OCI-LY1 (cell line): ENCODE data around the gene KLF15.

ENCODE experiments used
- H2AFZ ChIP-seq: fragments of 200-600 bp; sonication (generic), shearing (Covaris generic); 2 replicates; pipeline ENCODE4 v1.6.0; 2014; ENCODE audit warnings: antibody characterized with exemption, mild to moderate bottlenecking, low read length
- H3F3A ChIP-seq: fragments of 200-600 bp; sonication (generic), shearing (Covaris generic); 2 replicates; pipeline ENCODE4 v1.6.0; 2014; ENCODE audit warnings: mild to moderate bottlenecking, antibody characterized with exemption, low read length, moderate library complexity; ENCODE audit not compliant: insufficient read depth
- H3K27ac ChIP-seq: fragments of 200-600 bp; sonication (generic); 2 replicates; pipeline ENCODE4 v1.5.1; 2014; ENCODE audit warnings: low read length, mixed run types, mild to moderate bottlenecking, low read depth; ENCODE audit not compliant: poor library complexity, severe bottlenecking
- H3K27me3 ChIP-seq: fragments of 200-600 bp; sonication (generic); 2 replicates; pipeline ENCODE4 v1.6.0; 2014; ENCODE audit warnings: antibody characterized with exemption, mild to moderate bottlenecking, low read length, moderate library complexity; ENCODE audit not compliant: insufficient read depth
- H3K36me3 ChIP-seq: fragments of 200-600 bp; sonication (generic); 2 replicates; pipeline ENCODE4 v1.6.1; 2014; ENCODE audit warnings: mild to moderate bottlenecking, antibody characterized with exemption, low read length, moderate library complexity, mixed read lengths; ENCODE audit not compliant: insufficient read depth
- H3K4me1 ChIP-seq: fragments of 200-600 bp; sonication (generic); 2 replicates; pipeline ENCODE4 v1.5.1; 2014; ENCODE audit warnings: mild to moderate bottlenecking, low read length, moderate library complexity; ENCODE audit not compliant: insufficient read depth, severe bottlenecking
- H3K4me2 ChIP-seq: fragments of 200-600 bp; sonication (generic), shearing (Covaris generic); 2 replicates; pipeline ENCODE4 v1.6.1; 2014; ENCODE audit warnings: low read length
- H3K4me3 ChIP-seq: fragments of 200-600 bp; sonication (generic); 2 replicates; pipeline ENCODE4 v1.5.1; 2014; ENCODE audit warnings: low read length, low read depth, mild to moderate bottlenecking, mixed read lengths; ENCODE audit not compliant: poor library complexity, severe bottlenecking
- H3K79me2 ChIP-seq: fragments of 200-600 bp; shearing (Covaris generic); 2 replicates; pipeline ENCODE4 v1.6.1; 2016; ENCODE audit warnings: mixed run types, low read length, mixed read lengths; ENCODE audit not compliant: insufficient read depth
- H3K9ac ChIP-seq: fragments of 200-600 bp; sonication (generic), shearing (Covaris generic); 2 replicates; pipeline ENCODE4 v1.6.1; 2014; ENCODE audit warnings: mild to moderate bottlenecking, low read length, mixed read lengths
- H3K9me2 ChIP-seq: fragments of 200-600 bp; sonication (generic), shearing (Covaris generic); 2 replicates; pipeline ENCODE4 v1.6.1; 2014; ENCODE audit warnings: low read depth, mild to moderate bottlenecking, low read length, mixed read lengths
- H3K9me3 ChIP-seq: fragments of 200-600 bp; shearing (Covaris generic); 2 replicates; pipeline ENCODE4 v1.6.1; 2014; ENCODE audit warnings: low read length, mixed read lengths
- H4K20me1 ChIP-seq: fragments of 200-600 bp; sonication (generic), shearing (Covaris generic); 2 replicates; pipeline ENCODE4 v1.6.0; 2016; ENCODE audit warnings: mild to moderate bottlenecking, low read length; ENCODE audit not compliant: insufficient read depth
- CTCF ChIP-seq: fragments of 200-600 bp; sonication (generic), shearing (Covaris generic); IDR thresholded peaks from 2 replicates; pipeline ENCODE4 v1.5.1; 2017; ENCODE audit warnings: mild to moderate bottlenecking, antibody characterized with exemption, low read length, moderate library complexity, mixed read lengths
- EZH2 ChIP-seq: fragments of 200-600 bp; sonication (generic), shearing (Covaris generic); IDR thresholded peaks from 2 replicates; pipeline ENCODE4 v1.8.0; 2017; ENCODE audit warnings: borderline replicate concordance, mixed run types, mild to moderate bottlenecking, antibody characterized with exemption, low read length, moderate library complexity, mixed read lengths

Gene KLF15

DNA sequence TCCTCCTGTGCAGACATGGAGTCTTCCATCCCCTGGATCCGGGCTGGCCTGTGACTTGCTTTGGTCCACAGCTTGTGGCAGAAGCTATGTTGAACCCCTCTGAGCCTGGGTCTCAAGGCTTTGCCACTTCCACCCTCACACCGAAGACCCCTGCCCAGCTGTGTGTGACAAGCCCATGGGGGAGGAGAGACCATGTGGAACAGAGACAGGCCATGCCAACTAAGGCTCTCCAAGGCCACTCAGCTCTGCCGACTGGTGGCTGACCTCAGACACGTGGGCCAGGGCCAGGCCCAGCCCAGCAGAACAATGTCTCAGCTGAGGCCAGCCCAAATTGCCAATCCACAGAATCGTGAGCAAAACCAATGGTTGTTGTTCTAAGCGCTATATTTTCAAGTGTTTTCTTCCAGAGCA lies 21.1 kb upstream of the KLF15 start:
- Histone ChIP-seq H3K9me3 (no peaks in the 10 kb centered on the region), H3K36me3 (no peaks in the 10 kb centered on the region), H3K4me1 (no peaks in the 10 kb centered on the region), H3K9ac (no peak overlapping the region), H3K27ac (no peak overlapping the region), H3K27me3 (0 out of 2 replicates have a peak, but pooled peaks cover 5% of the 10 kb centered on the region), H3K9me2 (no peaks in the 10 kb centered on the region), H3K4me2 (no peak overlapping the region), H3K79me2 (no peaks in the 10 kb centered on the region), H4K20me1 (no peaks in the 10 kb centered on the region), H3K4me3 (no peak overlapping the region), H3F3A (no peaks in the 10 kb centered on the region), H2AFZ (no peak overlapping the region)
- TF ChIP-seq CTCF (no peak), EZH2 (no peak)

DNA sequence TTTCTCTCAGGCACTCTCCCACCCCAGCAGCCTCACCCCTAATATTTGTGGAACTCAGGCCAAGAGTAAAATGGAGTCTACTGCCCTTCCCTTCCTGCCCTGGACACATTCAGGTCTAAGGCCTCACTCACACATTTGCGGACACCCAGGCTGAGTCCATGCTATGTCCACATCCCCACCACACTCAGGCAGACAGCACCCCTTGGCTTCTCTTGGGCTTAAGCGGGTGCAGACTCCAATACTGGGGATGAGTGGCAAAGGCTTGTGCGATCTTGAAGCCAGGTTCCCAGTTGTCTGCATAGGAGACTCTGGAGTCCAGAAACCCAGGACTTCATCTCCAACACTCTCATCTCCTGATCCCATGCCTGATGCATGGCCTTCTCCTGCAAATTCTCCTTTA lies 20.0 kb upstream of the KLF15 start:
- no peaks in the 10 kb centered on the region for H3F3A ChIP-seq
- no peak overlapping the region for H3K9ac ChIP-seq
- H3K4me2 ChIP-seq: no peak overlapping the region
- H3K79me2 ChIP-seq: no peaks in the 10 kb centered on the region
- no peaks in the 10 kb centered on the region for H4K20me1 ChIP-seq
- TF ChIP-seq CTCF (no peak), EZH2 (no peak)
- no peaks in the 10 kb centered on the region for H3K9me3 ChIP-seq
- no peak overlapping the region for H3K4me3 ChIP-seq
- H3K36me3 ChIP-seq: no peaks in the 10 kb centered on the region
- no peaks in the 10 kb centered on the region for H3K4me1 ChIP-seq
- H3K9me2 ChIP-seq: no peaks in the 10 kb centered on the region
- 0 out of 2 replicates have a peak, but pooled peaks cover 5% of the 10 kb centered on the region for H3K27me3 ChIP-seq
- H3K27ac ChIP-seq: no peak overlapping the region
- no peak overlapping the region for H2AFZ ChIP-seq

- Histone ChIP-seq H2AFZ (no peak overlapping the region), H3K36me3 (no peaks in the 10 kb centered on the region), H3K4me1 (no peaks in the 10 kb centered on the region), H4K20me1 (no peaks in the 10 kb centered on the region), H3F3A (no peaks in the 10 kb centered on the region), H3K9me2 (no peaks in the 10 kb centered on the region), H3K9me3 (no peaks in the 10 kb centered on the region), H3K27ac (no peak overlapping the region), H3K9ac (no peak overlapping the region), H3K79me2 (no peaks in the 10 kb centered on the region), H3K27me3 (0 out of 2 replicates have a peak, but pooled peaks cover 5% of the 10 kb centered on the region), H3K4me2 (no peak overlapping the region), H3K4me3 (no peak overlapping the region)
- no peak for TF ChIP-seq EZH2
- TF ChIP-seq CTCF: no peak
Measured at GRCh38 chr3:126376444-126376843, 19.2 kb upstream of the KLF15 start.
